Brain pericyte (primary cell): ENCODE data around the gene MIDN.

ENCODE experiments used
- DNase-seq: peaks from one replicate; pipeline ENCODE4 v3.0.0-alpha.2; 2012; ENCODE audit warnings: low read depth, low spot score

Gene MIDN

GRCh38 chr19:1280636-1281568 is 32.5 kb downstream of the MIDN start:
- no peak for DNase-seq

DNA sequence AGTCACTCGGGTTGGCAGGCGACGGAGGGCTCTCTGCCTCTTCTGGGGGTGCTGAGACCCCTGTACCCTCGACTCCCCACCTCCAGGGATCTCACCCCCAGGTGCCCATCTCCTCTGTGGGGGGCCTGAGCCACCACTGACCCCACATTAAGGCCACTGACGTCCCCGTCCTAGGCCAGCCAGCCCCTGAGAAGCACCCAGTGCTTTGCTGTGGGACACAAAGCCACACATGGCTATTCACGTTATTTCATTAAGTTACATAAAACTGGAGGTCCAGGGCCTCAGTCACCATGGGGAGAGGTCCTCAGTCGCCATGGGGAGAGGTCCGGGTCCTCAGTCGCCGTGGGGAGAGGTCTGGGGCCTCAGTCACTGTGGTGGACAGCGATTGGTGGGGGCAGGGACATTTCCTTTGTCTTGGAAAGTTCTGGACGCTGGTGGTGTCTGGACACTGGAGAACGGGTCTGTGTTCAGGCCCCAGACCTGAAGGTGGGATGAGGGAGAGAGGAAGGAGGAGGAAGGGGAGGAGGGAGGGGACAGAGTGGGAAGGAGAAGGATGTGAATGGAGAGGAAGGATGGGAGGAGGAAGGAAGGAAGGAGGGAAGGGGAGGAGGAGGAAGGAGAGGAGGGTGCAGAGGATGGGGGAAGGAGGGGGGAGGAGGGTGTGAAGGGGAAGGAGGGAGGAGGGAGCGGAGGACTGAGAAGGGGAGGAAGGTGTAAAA is 33.3 kb downstream of the MIDN start:
- DNase-seq = no peak

DNA sequence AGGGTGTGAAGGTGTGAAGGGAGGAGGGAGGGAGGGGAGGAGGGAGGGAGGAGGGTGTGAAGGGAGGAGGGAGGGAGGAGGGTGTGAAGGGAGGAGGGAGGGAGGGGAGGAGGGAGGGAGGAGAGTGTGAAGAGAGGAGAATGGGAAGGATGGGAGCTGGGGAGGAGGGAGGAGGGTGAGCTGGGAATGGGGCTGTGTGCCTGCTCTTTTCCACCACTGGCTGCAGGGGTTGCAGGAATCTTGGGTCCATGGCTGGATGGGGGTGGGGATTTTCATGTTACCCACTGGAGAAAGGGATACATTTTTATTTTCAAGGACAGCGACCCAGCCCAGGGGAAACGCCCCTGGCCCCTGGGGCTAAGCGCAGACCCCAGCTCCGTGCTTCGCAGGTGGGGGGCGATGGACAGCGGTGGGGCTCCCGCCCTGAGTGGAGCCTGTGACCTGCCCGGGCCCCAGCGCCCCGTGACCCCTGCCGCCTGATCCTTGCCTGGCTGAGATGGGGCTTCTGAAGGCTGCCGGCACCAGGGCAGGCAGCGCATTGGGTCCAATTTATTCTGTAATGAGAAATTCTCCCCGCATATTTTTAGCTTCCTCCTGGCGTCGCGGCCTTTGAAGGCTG is 34.3 kb downstream of the MIDN start:
- no peak for DNase-seq

DNA sequence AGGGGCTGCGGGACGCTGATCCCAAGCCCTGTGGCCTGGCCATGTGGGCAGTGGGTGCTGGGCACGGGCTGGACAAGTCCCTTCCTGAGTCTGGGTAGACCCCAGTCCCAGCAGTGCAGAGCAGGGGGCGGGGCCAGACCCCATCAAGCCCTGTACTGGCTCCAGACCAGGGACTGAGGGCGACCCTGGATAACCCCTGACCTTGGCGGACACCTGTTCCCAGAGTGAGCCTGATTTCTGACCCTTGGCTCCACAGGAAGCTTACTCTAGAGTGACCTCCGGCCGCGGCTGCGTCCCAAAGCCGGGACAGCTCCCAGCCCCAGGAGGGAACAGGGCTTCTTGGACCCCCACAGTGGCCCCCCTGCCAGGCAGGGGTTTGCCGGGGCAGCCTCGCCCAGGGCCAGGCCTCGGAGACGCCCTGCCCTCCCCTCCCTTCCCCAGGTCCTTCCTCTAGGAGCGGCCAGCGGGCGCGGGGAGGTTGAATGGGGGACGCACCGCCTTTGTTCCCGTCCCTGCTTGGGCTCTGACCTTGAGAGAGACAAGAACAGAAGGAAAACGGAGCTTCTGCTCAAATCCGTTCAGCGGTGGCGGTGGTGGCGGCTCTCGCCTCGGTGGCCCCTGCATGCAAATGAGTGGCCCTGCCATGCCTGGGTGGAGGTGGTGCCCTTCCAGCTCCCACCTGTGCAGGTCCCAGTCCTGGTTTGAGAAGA is 35.0 kb downstream of the MIDN start:
- no peak for DNase-seq

DNA sequence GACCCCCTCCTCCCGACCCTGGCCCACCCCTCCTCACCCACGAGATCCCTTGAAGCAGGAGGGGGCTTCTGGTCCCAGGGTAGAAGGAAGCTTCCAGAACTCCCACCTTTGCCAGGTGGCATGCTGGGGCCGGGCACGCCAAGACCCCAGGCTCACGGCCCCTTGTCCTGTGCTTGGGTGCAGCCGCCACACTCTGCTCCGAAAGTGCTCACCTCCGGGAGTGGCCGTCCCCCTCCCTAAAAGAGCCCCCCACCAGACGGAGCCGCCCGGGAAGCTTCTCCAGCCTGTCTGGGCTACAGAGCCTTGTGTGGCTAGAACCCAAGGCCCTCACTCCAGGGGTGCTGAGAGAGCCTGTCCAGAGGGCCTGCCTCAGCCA is 35.5 kb downstream of the MIDN start:
- DNase-seq = no peak

DNA sequence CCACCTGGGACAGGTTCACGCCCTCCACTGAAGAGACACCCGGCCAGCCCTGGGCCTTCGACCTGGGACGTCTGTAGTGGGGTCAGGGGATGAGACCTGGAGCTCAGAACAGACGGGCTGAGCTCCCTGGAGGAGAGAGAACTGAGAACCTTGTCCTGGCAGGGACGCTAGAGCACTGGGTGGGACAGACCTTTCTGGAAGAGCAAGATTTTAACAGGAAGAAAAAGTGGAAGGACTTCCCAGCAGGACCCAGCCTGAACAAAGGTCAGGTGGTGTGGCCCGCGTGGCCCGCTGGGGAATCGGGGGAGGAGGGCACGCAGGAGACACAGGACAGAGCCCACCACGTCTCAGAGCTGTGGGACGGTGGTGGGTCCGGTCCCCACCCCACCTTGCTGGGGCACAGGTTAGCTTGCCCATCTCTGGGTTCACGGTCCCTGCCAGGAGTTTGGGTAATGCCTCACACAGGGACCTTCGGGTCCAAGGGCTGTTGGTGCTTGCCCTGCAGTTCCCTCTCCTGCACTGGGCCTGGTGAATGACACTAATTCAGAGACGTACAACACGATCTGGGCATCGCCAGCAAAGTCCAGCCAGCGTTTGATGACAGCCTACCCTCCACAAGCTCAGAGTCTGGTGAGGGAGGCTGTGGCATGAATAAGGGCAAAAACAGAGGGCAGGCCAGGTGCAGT is 36.1 kb downstream of the MIDN start:
- no peak for DNase-seq

DNA sequence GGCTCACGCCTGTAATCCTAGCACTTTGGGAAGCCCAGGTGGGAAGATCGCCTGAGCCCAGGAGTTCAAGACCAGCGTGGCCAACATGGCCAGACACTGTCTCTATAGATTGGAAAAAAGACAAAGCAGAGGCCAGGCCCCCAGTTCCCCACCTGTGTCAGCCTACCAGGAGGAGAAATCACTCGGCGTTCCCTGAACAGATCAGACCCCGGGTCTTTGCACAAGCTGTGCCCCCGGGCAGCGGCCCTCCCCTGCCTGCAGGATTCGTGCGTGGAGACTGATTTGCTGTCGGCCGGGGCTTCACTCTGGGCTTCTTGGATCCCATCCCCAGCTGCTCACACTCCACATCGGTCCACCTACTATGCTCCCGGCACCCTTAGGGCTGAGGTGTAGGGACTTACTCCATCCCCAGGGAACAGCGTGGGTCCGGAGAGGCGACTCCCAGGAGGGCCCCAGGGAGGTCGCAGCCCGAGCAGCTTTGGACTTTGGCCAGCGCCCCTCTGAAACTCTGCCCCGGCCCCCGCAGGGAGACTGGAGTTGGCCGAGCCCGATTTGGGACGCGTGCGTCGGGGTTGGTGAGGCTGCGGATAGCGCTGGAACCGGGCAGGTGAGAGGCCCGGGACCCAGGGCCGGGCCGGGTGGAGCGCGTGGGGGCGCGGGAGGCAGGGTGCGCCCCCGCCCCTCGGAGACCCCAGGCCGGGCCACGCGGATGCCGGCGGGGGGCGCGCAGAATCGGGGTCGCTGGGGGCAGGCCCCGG is 36.8 kb downstream of the MIDN start:
- no peak for DNase-seq

GRCh38 chr19:1285737-1286360 is 37.5 kb downstream of the MIDN start, which contains the start of gene EFNA2:
Gene EFNA2 (plus strand): TSS chr19:1285873. CDS start chr19:1286169, 296 bp downstream.
- DNase-seq = no peak

GRCh38 chr19:1286487-1287353 is 38.3 kb downstream of the MIDN start:
- no peak for DNase-seq

GRCh38 chr19:1287354-1288225 is 39.2 kb downstream of the MIDN start:
- no peak for DNase-seq

DNA sequence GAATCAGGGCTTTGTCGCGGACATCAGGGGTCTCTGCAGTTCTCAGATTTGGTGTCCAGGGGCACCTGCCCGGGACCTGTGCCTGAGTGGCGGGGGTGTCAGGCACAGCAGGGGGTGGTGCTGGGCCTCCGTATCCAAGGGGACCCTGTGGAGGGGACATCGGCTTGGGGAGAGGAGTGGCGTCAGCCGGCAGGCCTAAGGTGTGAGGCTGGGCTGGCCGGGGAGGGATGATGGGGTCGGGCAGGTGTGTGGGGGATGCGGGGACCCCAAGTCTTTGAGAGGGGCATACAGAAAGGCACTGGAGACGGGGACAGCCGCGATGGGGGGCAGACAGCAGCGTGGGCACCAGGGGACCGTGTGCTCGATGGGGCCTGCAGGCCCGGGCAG is 39.8 kb downstream of the MIDN start:
- DNase-seq = no peak

DNA sequence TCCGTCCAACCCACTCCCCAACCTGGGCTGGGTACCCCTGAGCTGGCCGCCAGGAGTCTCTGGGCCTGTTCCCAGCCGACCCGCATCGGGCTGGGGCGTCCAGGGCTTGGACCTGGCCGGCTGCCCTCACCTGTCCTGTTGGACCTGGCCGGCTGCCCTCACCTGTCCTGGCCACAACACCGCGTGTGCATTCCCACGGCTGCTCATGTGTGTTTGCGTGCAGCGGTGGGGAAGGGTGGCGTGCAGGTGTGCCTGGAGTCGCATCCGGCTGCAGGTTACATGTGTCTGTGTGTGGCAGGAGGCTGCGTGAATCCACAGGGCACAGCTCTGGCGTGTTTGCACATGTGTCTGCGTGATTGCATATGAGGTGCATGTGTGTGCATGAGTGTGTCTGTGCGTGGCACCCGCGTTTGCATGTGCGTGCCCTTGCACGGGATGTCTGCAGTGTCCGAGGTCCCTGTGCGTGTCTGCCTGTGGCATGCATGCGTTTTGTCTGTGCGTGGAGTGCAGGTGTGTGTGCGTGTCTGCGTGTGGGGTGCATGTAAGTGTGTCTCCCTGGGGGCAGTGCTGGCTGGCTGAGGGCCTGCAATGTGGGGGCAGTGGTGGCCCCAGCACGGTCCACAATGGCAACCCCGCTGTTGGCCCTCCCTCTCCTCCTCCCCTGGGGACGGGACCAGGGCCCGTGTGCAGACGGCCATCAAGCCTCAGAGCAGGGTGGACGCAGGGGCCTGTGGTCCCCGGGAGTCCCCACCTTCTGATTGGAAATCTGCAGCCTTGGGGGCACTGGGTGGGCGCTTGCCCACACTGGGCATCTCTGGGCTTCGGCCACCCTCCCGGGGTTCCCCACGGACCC is 40.7 kb downstream of the MIDN start:
- DNase-seq = no peak

GRCh38 chr19:1289686-1290025 is 41.3 kb downstream of the MIDN start:
- DNase-seq = no peak

DNA sequence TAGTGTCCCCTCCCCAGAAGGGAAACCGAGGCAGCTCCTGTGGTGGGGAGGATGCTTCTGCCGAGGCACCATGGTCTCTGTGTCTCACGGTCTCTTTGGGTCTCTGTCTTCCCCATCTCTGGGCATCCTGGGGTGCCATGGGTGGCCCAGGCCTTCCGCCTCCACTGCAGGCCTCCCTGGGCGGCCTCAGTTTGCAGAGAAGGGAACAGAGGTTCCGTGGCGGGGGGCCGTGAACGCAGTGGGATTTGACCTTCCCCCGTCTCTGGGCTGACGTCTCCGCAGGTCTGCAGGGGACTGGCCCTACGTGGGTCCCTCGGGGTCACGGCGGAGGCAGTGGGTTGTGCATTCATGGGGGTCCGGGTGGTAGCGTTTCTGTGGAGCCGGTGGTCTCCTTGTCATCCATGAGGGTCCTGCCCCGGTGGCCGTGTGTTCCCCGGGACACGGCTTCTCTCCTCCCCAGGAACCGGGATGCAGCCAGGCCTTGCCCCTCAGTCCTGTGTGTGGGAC is 41.9 kb downstream of the MIDN start:
- no peak for DNase-seq

GRCh38 chr19:1290703-1291651 is 42.6 kb downstream of the MIDN start:
- DNase-seq = no peak
